Measurements from ENCODE around the gene ATP6V1E1.

ATP6V1E1 gene

GRCh38 chr22:17562906-17563870 is 65.4 kb downstream of the ATP6V1E1 start, which contains the start of gene SLC25A18:
TSS of gene SLC25A18 (plus strand) at chr22:17563498. CDS start at chr22:17579945, 16,447 bp downstream.
- no peak for DNase-seq
- H3K79me2 ChIP-seq (ENCODE audit: low read length) = no peaks in the 10 kb centered on the region
- H3K9ac ChIP-seq (ENCODE audit: low read length) = no peak within 1 kb of the TSS
- no peaks in the 10 kb centered on the region for H3K4me1 ChIP-seq (ENCODE audit: low read length)
- H3K4me3 ChIP-seq (ENCODE audit: low read length) = no peak within 1 kb of the TSS
- no peaks in the 10 kb centered on the region for H3K9me3 ChIP-seq (replicated peaks; ENCODE audit: insufficient read depth, low read length)
- H3K36me3 ChIP-seq (replicated peaks; ENCODE audit: insufficient read depth, low read length) = no peaks in the 10 kb centered on the region
- H3K4me2 ChIP-seq (ENCODE audit: low read depth, low read length) = no peak within 1 kb of the TSS
- TF ChIP-seq EZH2 (optimal IDR thresholded peaks at IDR 0.05; ENCODE audit: low read depth, low read length) = no peak
- H4K20me1 ChIP-seq (ENCODE audit: insufficient read depth, low read length) = no peaks in the 10 kb centered on the region
- peaks cover 4% of the 10 kb centered on the region for H3K27me3 ChIP-seq (replicated peaks; ENCODE audit: insufficient read depth, low read length)
- H3K9me2 ChIP-seq (replicated peaks; ENCODE audit: insufficient read depth, low read length) = no peaks in the 10 kb centered on the region
- no peak within 1 kb of the TSS for H3K27ac ChIP-seq (ENCODE audit: low read length)
- no peaks in the 10 kb centered on the region for H3F3A ChIP-seq (ENCODE audit: insufficient read depth, low read length)
- no peak within 1 kb of the TSS for H2AFZ ChIP-seq (ENCODE audit: low read length)

GRCh38 chr22:17559188-17559587 is 69.4 kb downstream of the ATP6V1E1 start:
- TF ChIP-seq EZH2phosphoT487 (IDR thresholded peaks at IDR 0.05; ENCODE audit: low read length) (no peak), EZH2 (optimal IDR thresholded peaks at IDR 0.05; ENCODE audit: low read depth, low read length) (no peak), CTCF (IDR thresholded peaks at IDR 0.05; ENCODE audit: low read length) (no peak)
- H3K27ac ChIP-seq (ENCODE audit: low read length) = no peak overlapping the region
- H3K36me3 ChIP-seq (replicated peaks; ENCODE audit: insufficient read depth, low read length) = no peaks in the 10 kb centered on the region
- H2AFZ ChIP-seq (ENCODE audit: low read length) = no peak overlapping the region
- no peaks in the 10 kb centered on the region for H3F3A ChIP-seq (ENCODE audit: insufficient read depth, low read length)
- no peak overlapping the region for H3K9ac ChIP-seq (ENCODE audit: low read length)
- no peak overlapping the region for H3K4me2 ChIP-seq (ENCODE audit: low read depth, low read length)
- no peaks in the 10 kb centered on the region for H3K4me1 ChIP-seq (ENCODE audit: low read length)
- no peak for DNase-seq
- peaks cover 4% of the 10 kb centered on the region; the same call in 1 of the 2 replicates for H3K27me3 ChIP-seq (replicated peaks; ENCODE audit: insufficient read depth, low read length)
- H4K20me1 ChIP-seq (ENCODE audit: insufficient read depth, low read length) = no peaks in the 10 kb centered on the region
- no peaks in the 10 kb centered on the region for H3K9me3 ChIP-seq (replicated peaks; ENCODE audit: insufficient read depth, low read length)
- H3K79me2 ChIP-seq (ENCODE audit: low read length) = no peaks in the 10 kb centered on the region
- H3K4me3 ChIP-seq (ENCODE audit: low read length) = no peak overlapping the region
- no peaks in the 10 kb centered on the region for H3K9me2 ChIP-seq (replicated peaks; ENCODE audit: insufficient read depth, low read length)

GRCh38 chr22:17554814-17555213 is 73.7 kb downstream of the ATP6V1E1 start:
- no peaks in the 10 kb centered on the region for H3K36me3 ChIP-seq (replicated peaks; ENCODE audit: insufficient read depth, low read length)
- no peak for DNase-seq
- no peaks in the 10 kb centered on the region for H3K9me3 ChIP-seq (replicated peaks; ENCODE audit: insufficient read depth, low read length)
- H3K79me2 ChIP-seq (ENCODE audit: low read length) = no peaks in the 10 kb centered on the region
- H3K27ac ChIP-seq (ENCODE audit: low read length) = no peak overlapping the region
- H3F3A ChIP-seq (ENCODE audit: insufficient read depth, low read length) = no peaks in the 10 kb centered on the region
- H4K20me1 ChIP-seq (ENCODE audit: insufficient read depth, low read length) = no peaks in the 10 kb centered on the region
- H3K27me3 ChIP-seq (replicated peaks; ENCODE audit: insufficient read depth, low read length) = peaks cover 4% of the 10 kb centered on the region; the same call in 1 of the 2 replicates
- TF ChIP-seq EZH2 (optimal IDR thresholded peaks at IDR 0.05; ENCODE audit: low read depth, low read length) = no peak
- TF ChIP-seq CTCF (IDR thresholded peaks at IDR 0.05; ENCODE audit: low read length) = no peak
- no peak for TF ChIP-seq EZH2phosphoT487 (IDR thresholded peaks at IDR 0.05; ENCODE audit: low read length)
- no peak overlapping the region for H2AFZ ChIP-seq (ENCODE audit: low read length)
- H3K9ac ChIP-seq (ENCODE audit: low read length) = no peak overlapping the region
- H3K4me1 ChIP-seq (ENCODE audit: low read length) = no peaks in the 10 kb centered on the region
- H3K9me2 ChIP-seq (replicated peaks; ENCODE audit: insufficient read depth, low read length) = no peaks in the 10 kb centered on the region
- H3K4me2 ChIP-seq (ENCODE audit: low read depth, low read length) = no peak overlapping the region
- H3K4me3 ChIP-seq (ENCODE audit: low read length) = no peak overlapping the region

- Histone ChIP-seq H2AFZ (ENCODE audit: low read length) (no peak overlapping the region), H3F3A (ENCODE audit: insufficient read depth, low read length) (no peaks in the 10 kb centered on the region), H3K4me1 (ENCODE audit: low read length) (no peaks in the 10 kb centered on the region), H3K4me3 (ENCODE audit: low read length) (no peak overlapping the region), H3K79me2 (ENCODE audit: low read length) (no peaks in the 10 kb centered on the region), H3K27me3 (replicated peaks; ENCODE audit: insufficient read depth, low read length) (no peaks in the 10 kb centered on the region), H3K9me2 (replicated peaks; ENCODE audit: insufficient read depth, low read length) (no peaks in the 10 kb centered on the region), H3K9ac (ENCODE audit: low read length) (no peak overlapping the region), H3K36me3 (replicated peaks; ENCODE audit: insufficient read depth, low read length) (no peaks in the 10 kb centered on the region), H3K9me3 (replicated peaks; ENCODE audit: insufficient read depth, low read length) (no peaks in the 10 kb centered on the region), H4K20me1 (ENCODE audit: insufficient read depth, low read length) (no peaks in the 10 kb centered on the region), H3K4me2 (ENCODE audit: low read depth, low read length) (no peak overlapping the region), H3K27ac (ENCODE audit: low read length) (no peak overlapping the region)
- TF ChIP-seq CTCF (IDR thresholded peaks at IDR 0.05; ENCODE audit: low read length) (no peak), EZH2 (optimal IDR thresholded peaks at IDR 0.05; ENCODE audit: low read depth, low read length) (no peak), EZH2phosphoT487 (IDR thresholded peaks at IDR 0.05; ENCODE audit: low read length) (no peak)
- no peak for DNase-seq
Measured at GRCh38 chr22:17552737-17553136, 75.8 kb downstream of the ATP6V1E1 start.

All from MM.1S (cell line).